ENCODE results near the gene PGF. TPM values are rescaled to one million over a fixed set of nuclear protein-coding genes. Genes with fewer than 3 reads are reported as not detected.

PGF gene
- polyA plus RNA-seq, 1 donor (not counting 4 experiments of a cell fraction or from before 2014, with no cell fraction given), result 16.5 TPM

DNA sequence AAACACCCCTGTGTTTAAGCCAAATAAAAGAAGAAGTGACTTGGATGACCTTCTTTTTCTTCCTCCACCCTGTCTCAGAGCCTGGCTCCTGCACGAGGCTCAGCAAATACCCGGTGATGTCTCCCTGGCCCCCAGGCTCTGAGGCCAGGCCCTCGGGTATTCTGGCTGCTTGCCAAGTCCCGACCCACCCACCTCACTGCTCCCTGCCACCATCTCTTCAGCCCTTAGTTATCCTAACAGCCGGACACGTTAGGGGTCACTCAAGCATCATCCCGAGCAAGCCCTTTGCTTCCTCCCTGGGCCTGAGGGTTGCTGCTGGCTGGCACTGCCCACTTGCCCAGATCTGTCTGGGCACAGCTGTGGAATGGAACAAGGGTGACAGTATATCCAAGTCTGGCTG, 39.6 kb downstream of the PGF start:
- Histone ChIP-seq H3K4me1 (ENCODE audit: control insufficient read depth, extremely low read depth, insufficient read depth, low read length) (peaks cover 13% of the 10 kb centered on the region), H3K9me3 (ENCODE audit: control insufficient read depth, low read depth, low read length) (no peaks in the 10 kb centered on the region), H4K20me1 (ENCODE audit: control insufficient read depth, extremely low read depth, insufficient read depth, low read length) (no peaks in the 10 kb centered on the region), H3K9me1 (ENCODE audit: control insufficient read depth, extremely low read depth, insufficient read depth, low read length) (no peaks in the 10 kb centered on the region), H3K79me2 (ENCODE audit: control insufficient read depth, insufficient read depth, low read length) (no peaks in the 10 kb centered on the region), H3K27me3 (ENCODE audit: control insufficient read depth, extremely low read depth, insufficient read depth, low read length) (no peaks in the 10 kb centered on the region), H3K4me2 (ENCODE audit: control insufficient read depth, extremely low read depth, insufficient read depth, low read depth, low read length) (no peak overlapping the region), H3K4me3 (ENCODE audit: control insufficient read depth in 2 of 3, extremely low read depth in 1 of 3, insufficient read depth in 2 of 3, low read depth in 1 of 3, low read length in 3 of 3) (no peak overlapping the region), H3K27ac (ENCODE audit: control insufficient read depth, insufficient read depth, low read length) (no peak overlapping the region), H3K36me3 (ENCODE audit: control insufficient read depth in 2 of 2, extremely low read depth in 1 of 2, insufficient read depth in 2 of 2, low read length in 2 of 2) (no peaks in the 10 kb centered on the region), H3K9ac (ENCODE audit: control insufficient read depth, extremely low read depth, insufficient read depth, low read length) (no peak overlapping the region), H2AFZ (ENCODE audit: control insufficient read depth, low read length) (no peak overlapping the region)
- TF ChIP-seq, protein P1, sequence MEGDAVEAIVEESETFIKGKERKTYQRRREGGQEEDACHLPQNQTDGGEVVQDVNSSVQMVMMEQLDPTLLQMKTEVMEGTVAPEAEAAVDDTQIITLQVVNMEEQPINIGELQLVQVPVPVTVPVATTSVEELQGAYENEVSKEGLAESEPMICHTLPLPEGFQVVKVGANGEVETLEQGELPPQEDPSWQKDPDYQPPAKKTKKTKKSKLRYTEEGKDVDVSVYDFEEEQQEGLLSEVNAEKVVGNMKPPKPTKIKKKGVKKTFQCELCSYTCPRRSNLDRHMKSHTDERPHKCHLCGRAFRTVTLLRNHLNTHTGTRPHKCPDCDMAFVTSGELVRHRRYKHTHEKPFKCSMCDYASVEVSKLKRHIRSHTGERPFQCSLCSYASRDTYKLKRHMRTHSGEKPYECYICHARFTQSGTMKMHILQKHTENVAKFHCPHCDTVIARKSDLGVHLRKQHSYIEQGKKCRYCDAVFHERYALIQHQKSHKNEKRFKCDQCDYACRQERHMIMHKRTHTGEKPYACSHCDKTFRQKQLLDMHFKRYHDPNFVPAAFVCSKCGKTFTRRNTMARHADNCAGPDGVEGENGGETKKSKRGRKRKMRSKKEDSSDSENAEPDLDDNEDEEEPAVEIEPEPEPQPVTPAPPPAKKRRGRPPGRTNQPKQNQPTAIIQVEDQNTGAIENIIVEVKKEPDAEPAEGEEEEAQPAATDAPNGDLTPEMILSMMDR (optimal IDR thresholded peaks at IDR 0.05 in 1 of 3, IDR thresholded peaks at IDR 0.05 in 1 of 3, conservative IDR thresholded peaks at IDR 0.05 in 1 of 3; ENCODE audit: extremely low read depth in 1 of 3, insufficient read depth in 2 of 3, low read length in 3 of 3), result no peak
- no peak for FAIRE-seq
- dilution Hi-C loops (cut with MboI; ENCODE audit: extremely low pct_ligation_motif_present, low sequenced_read_pairs), result no loop called here
- DNase-seq (ENCODE audit: low read depth, low spot score), result no peak

DNA sequence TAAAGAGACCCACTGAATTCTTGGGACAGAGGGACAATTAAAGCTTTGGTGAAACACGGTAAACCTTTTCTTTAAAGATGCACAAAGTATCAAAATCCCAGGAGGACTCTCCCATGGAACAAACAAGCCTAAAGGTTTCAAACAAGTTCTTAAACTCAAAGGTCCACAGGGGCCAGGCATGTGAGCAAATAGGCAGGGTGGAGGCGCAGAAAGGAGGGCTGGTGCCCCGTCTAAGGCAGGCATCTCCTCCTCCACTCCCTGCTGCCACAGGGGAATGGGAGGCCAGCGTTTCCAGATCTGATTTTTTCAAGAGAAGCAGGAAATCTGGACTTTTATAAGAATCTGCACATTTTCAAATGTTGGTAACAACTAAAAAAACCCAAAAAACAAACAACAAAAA, 40.0 kb downstream of the PGF start:
- FAIRE-seq (no peak), DNase-seq (ENCODE audit: low read depth, low spot score) (no peak)
- Histone ChIP-seq H3K4me3 (ENCODE audit: control insufficient read depth in 2 of 3, extremely low read depth in 1 of 3, insufficient read depth in 2 of 3, low read depth in 1 of 3, low read length in 3 of 3) (no peak overlapping the region), H3K27me3 (ENCODE audit: control insufficient read depth, extremely low read depth, insufficient read depth, low read length) (no peaks in the 10 kb centered on the region), H3K4me2 (ENCODE audit: control insufficient read depth, extremely low read depth, insufficient read depth, low read depth, low read length) (no peak overlapping the region), H3K9ac (ENCODE audit: control insufficient read depth, extremely low read depth, insufficient read depth, low read length) (no peak overlapping the region), H3K79me2 (ENCODE audit: control insufficient read depth, insufficient read depth, low read length) (no peaks in the 10 kb centered on the region), H3K4me1 (ENCODE audit: control insufficient read depth, extremely low read depth, insufficient read depth, low read length) (peaks cover 13% of the 10 kb centered on the region), H4K20me1 (ENCODE audit: control insufficient read depth, extremely low read depth, insufficient read depth, low read length) (no peaks in the 10 kb centered on the region), H3K9me3 (ENCODE audit: control insufficient read depth, low read depth, low read length) (no peaks in the 10 kb centered on the region), H3K27ac (ENCODE audit: control insufficient read depth, insufficient read depth, low read length) (no peak overlapping the region), H2AFZ (ENCODE audit: control insufficient read depth, low read length) (no peak overlapping the region), H3K9me1 (ENCODE audit: control insufficient read depth, extremely low read depth, insufficient read depth, low read length) (no peaks in the 10 kb centered on the region), H3K36me3 (ENCODE audit: control insufficient read depth in 2 of 2, extremely low read depth in 1 of 2, insufficient read depth in 2 of 2, low read length in 2 of 2) (no peaks in the 10 kb centered on the region)
- TF ChIP-seq, protein P1 (optimal IDR thresholded peaks at IDR 0.05 in 1 of 3, IDR thresholded peaks at IDR 0.05 in 1 of 3, conservative IDR thresholded peaks at IDR 0.05 in 1 of 3; ENCODE audit: extremely low read depth in 1 of 3, insufficient read depth in 2 of 3, low read length in 3 of 3), result no peak
- no peak for TF ChIP-seq EZH2 (IDR thresholded peaks at IDR 0.05; ENCODE audit: low read length)
- dilution Hi-C loops (cut with MboI; ENCODE audit: extremely low pct_ligation_motif_present, low sequenced_read_pairs), result no loop called here

Measured in keratinocyte (primary cell).